Ovary (tissue), 9 donors: ENCODE measurements around the gene VAPA. TPM values are rescaled to one million over a fixed set of nuclear protein-coding genes. Genes with fewer than 3 reads are reported as not detected.

Experiments used
- DNase-seq, 5 donors: peaks; one replicate each; pipeline ENCODE4 v3.0.0-alpha.2; 2019 to 2020
- H3K27ac ChIP-seq, 2 donors: fragments of 200-600 bp; one replicate each; pipeline versions ENCODE4 v1.5.1 to v1.8.0; 2019 to 2022
- H3K27me3 ChIP-seq: fragments of 200-600 bp; one replicate; pipeline ENCODE4 v1.8.0; 2022
- H3K36me3 ChIP-seq: fragments of 200-600 bp; sonication (generic); one replicate; pipeline ENCODE4 v1.5.1; 2019
- H3K4me1 ChIP-seq: one replicate; pipeline ENCODE4 v1.8.1; 2013; ENCODE audit warnings: mild to moderate bottlenecking, moderate library complexity; ENCODE audit not compliant: insufficient read depth
- H3K4me3 ChIP-seq: fragments of 200-600 bp; sonication (generic); one replicate; pipeline ENCODE4 v1.5.1; 2017
- H3K9me3 ChIP-seq, 2 donors: fragments of 200-600 bp in 1 of 2; sonication (generic) in 1 of 2; one replicate each; pipeline versions ENCODE4 v1.5.1 to v1.8.1; 2013 to 2019; ENCODE audit warnings: mild to moderate bottlenecking in 1 of 2, moderate library complexity in 1 of 2
- CTCF ChIP-seq, 3 donors: fragments of 450-650 bp in 2 of 3; fragments of 200-600 bp in 1 of 3; IDR thresholded peaks; one replicate each; pipeline versions ENCODE4 v1.5.1 to v1.8.0; 2016 to 2022; ENCODE audit warnings: antibody characterized with exemption in 3 of 3, mild to moderate bottlenecking in 1 of 3
- EP300 ChIP-seq: sonication (generic); formaldehyde crosslinking; IDR thresholded peaks from one replicate; pipeline ENCODE4 v1.6.1; 2017; ENCODE audit warnings: antibody characterized with exemption
- POLR2A ChIP-seq: fragments of 450-650 bp; IDR thresholded peaks from one replicate; pipeline ENCODE4 v1.6.1; 2017; ENCODE audit warnings: antibody characterized with exemption, mild to moderate bottlenecking, moderate library complexity
- WGBS, 3 donors: extraction: QIAGEN DNeasy Blood & Tissue Kit in 1 of 3; methylation state at CpG; one replicate each; pipeline versions ENCODE4 v1.1.5 to v1.1.7; 2013 to 2017; 5-methylcytosine and 5-hydroxymethylcytosine counted together
- intact Hi-C, 4 donors: fragments of 100-400 bp; cut with DNase I; formaldehyde crosslinking; loops; one replicate each; pipeline versions ENCODE4 v1.11.0 to v1.15.1; 2022 to 2023
- polyA plus RNA-seq, 2 donors: library from polyadenylated mRNA; stranded (reverse); fragments of 200-250 nt in 1 of 2; fragments of 350-450 nt in 1 of 2; fragmentation: Illumina TruSeq in 1 of 2; extraction: RNeasy Lipid Tissue Mini Kit (QIAGEN cat#74804) in 1 of 2; gene quantifications; one replicate each; pipeline ENCODE4 v1.2.3, GENCODE V29; 2013 to 2014
- total RNA-seq, 7 donors: library from RNA; depleted of rRNA in 2 of 7; stranded (reverse); fragments of >200 nt in 2 of 7; fragmentation: NEBNext Ultra II Directional in 3 of 7; extraction: Animal tissue kit (Norgen Biotek cat#: 25700) in 3 of 7; gene quantifications; one replicate each; pipeline versions ENCODE4 v1.1.0 to v1.2.4, GENCODE V29; 2016 to 2023
- donor health status: DM: no; HTN: no; CAD: no; lungs with moderate emphysema.
- donor health status: DM: no; HTN: no; CAD: no.
- donor health status: Bipolar disorder and iron deficiency.
- donor health status: DM: yes; HTN: yes; CAD: no.
- donor health status: DM: no; HTN: no; CAD: no.
- donor health status: DM: yes; HTN: yes; CAD: no.

VAPA gene
- total and polyA plus RNA-seq, 9 donors: 164 to 369 (median 254) TPM

- peaks cover 7% of the 10 kb centered on the region for H3K4me1 ChIP-seq
- no peaks in the 10 kb centered on the region for H3K27me3 ChIP-seq
- 0 to 1% methylated on average over 8 to 35 of the region's 35 CpGs; no CpG with 5 or more reads in 1 of the 3 donors for WGBS, 3 donors
- H3K36me3 ChIP-seq: no peaks in the 10 kb centered on the region
- intact Hi-C loops: loop anchor here in 1 of 4 donors (10.0 kb wide), 1 partner anchor 209 kb away; the partner anchor contains the start of gene RAB31
- no peak for DNase-seq
- H3K4me3 ChIP-seq: peak overlapping the region; percentile 67
- TF ChIP-seq POLR2A: no peak
- TF ChIP-seq CTCF (IDR thresholded peaks at IDR 0.05): no peak
- no peak for TF ChIP-seq EP300
- H3K27ac ChIP-seq: peak overlapping the region; percentile 99 to 100
- no peaks in the 10 kb centered on the region for H3K9me3 ChIP-seq
Measured at GRCh38 chr18:9914334-9914583, 443 bp downstream of the VAPA start.

GRCh38 chr18:9914584-9915290 is 921 bp downstream of the VAPA start:
- Histone ChIP-seq H3K4me3 (peak overlapping the region; percentile 67), H3K4me1 (peaks cover 11% of the 10 kb centered on the region), H3K27ac (peak overlapping the region; percentile 99 to 100), H3K9me3 (no peaks in the 10 kb centered on the region), H3K36me3 (no peaks in the 10 kb centered on the region), H3K27me3 (no peaks in the 10 kb centered on the region)
- intact Hi-C loops: loop anchor here in 1 of 4 donors (10.0 kb wide), 1 partner anchor 210 kb away; the partner anchor contains the start of gene RAB31
- WGBS, 3 donors: 0 to 1% (median 1%) methylated on average over 46 to 77 of the region's 77 CpGs
- no peak for TF ChIP-seq POLR2A
- TF ChIP-seq EP300: no peak
- DNase-seq: peak; percentile 74 to 82 (median 81)

GRCh38 chr18:9915291-9916076 is 1.7 kb downstream of the VAPA start:
- Histone ChIP-seq H3K9me3 (no peaks in the 10 kb centered on the region), H3K4me1 (peaks cover 13% of the 10 kb centered on the region), H3K27me3 (no peaks in the 10 kb centered on the region), H3K36me3 (no peaks in the 10 kb centered on the region), H3K4me3 (peak overlapping the region; percentile 67), H3K27ac (peak overlapping the region; percentile 99 to 100)
- intact Hi-C loops: loop anchor here in 1 of 4 donors (10.0 kb wide), 1 partner anchor 211 kb away; the partner anchor contains the start of gene RAB31
- TF ChIP-seq POLR2A (no peak), CTCF (IDR thresholded peaks at IDR 0.05) (no peak), EP300 (no peak)
- no peak for DNase-seq
- 3 to 8% (median 4%) methylated on average over 5 of the region's 5 CpGs for WGBS, 3 donors

GRCh38 chr18:9916077-9916639 is 2.3 kb downstream of the VAPA start:
- DNase-seq: no peak
- H3K36me3 ChIP-seq: no peaks in the 10 kb centered on the region
- no peaks in the 10 kb centered on the region for H3K9me3 ChIP-seq
- no peaks in the 10 kb centered on the region for H3K27me3 ChIP-seq
- 1 to 8% (median 4%) methylated on average over 2 of the region's 2 CpGs for WGBS, 3 donors
- peak overlapping the region; percentile 67 for H3K4me3 ChIP-seq
- TF ChIP-seq POLR2A (no peak), CTCF (IDR thresholded peaks at IDR 0.05) (no peak), EP300 (no peak)
- H3K27ac ChIP-seq: peak overlapping the region in 1 of 2 donors; percentile 42
- peaks cover 13% of the 10 kb centered on the region for H3K4me1 ChIP-seq
- intact Hi-C loops: loop anchor here in 1 of 4 donors (10.0 kb wide), 1 partner anchor 211 kb away; the partner anchor contains the start of gene RAB31
